ENCODE data around the gene ARHGAP1.

Gene ARHGAP1

DNA sequence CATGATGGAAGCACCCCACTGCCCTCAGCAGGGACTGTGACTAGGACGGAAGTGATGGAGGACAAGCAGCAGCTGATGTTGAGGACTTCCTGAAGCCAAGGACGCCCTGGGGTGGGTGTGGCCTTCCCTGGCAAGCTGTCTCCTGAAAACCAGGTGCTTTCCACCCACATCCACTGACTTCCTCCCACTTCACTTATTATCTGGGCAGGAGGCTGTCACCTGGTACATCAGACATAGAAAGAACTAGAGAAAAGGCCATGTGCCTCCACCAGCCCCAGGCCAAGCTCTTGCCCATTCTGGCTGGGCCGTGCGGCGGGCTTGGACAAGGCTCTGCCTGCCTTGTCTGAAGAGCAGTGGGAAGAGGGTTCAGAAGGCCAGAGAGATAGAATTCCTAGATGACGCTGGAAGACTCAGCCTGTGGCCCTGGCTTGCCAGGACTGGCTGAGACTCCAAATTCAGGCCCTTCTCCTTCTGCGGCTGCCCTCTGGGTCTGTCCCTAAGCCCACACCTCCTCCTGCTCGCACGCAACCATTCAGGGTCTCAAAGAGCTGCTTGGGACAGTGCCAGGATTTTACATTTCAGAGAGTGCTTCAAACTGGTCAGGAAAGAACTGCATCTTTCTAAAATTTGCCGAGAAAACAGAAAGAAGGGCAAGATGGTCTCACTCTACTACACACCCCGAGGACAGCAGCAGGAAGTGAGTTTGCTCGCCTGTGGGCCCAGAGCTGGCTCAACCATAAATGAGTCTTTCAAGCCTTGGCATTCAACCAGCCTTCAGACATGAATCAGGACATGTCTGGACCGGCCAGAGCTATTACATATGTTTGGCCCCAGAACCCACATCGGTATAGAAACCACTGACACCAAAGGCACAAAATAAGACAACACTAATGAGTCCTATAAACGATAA lies 13.3 kb downstream of the ARHGAP1 start:
- no peak overlapping the region for H3K4me3 ChIP-seq (ENCODE audit: low read length)
- no peaks in the 10 kb centered on the region for H3K27me3 ChIP-seq (ENCODE audit: control insufficient read depth, insufficient read depth, low read length)
- H3K4me1 ChIP-seq (ENCODE audit: control insufficient read depth, low read depth, low read length): no peaks in the 10 kb centered on the region
- H3K36me3 ChIP-seq (ENCODE audit: control insufficient read depth, low read depth, low read length): peaks cover 3% of the 10 kb centered on the region
- no peaks in the 10 kb centered on the region for H3K9me3 ChIP-seq (ENCODE audit: control insufficient read depth, low read depth, low read length)
- no peak overlapping the region for H3K27ac ChIP-seq (ENCODE audit: low read length)
- H3K9ac ChIP-seq (ENCODE audit: low read length): no peak overlapping the region

DNA sequence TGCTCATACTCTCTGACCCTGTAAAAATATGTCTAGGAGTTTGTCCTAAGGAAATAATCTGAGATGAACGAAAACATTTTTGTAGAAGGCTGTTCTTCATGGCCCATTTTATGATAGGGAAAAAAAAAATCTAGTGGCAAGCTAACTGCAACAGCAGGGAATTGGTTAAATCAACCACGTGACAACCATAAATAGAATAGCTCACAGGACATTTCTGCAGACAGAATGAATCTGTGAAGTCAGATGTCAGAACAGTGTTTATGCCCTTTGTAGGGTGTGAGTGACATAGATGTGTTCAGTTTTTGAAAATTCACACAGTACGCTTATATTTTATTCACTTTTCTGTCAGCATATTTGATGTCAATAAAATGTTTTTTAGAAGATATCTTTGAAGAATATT lies 16.1 kb downstream of the ARHGAP1 start:
- H3K27ac ChIP-seq (ENCODE audit: low read length): no peak overlapping the region
- H3K36me3 ChIP-seq (ENCODE audit: control insufficient read depth, low read depth, low read length): peaks cover 3% of the 10 kb centered on the region
- no peaks in the 10 kb centered on the region for H3K4me1 ChIP-seq (ENCODE audit: control insufficient read depth, low read depth, low read length)
- H3K4me3 ChIP-seq (ENCODE audit: low read length): no peak overlapping the region
- no peaks in the 10 kb centered on the region for H3K9me3 ChIP-seq (ENCODE audit: control insufficient read depth, low read depth, low read length)
- H3K9ac ChIP-seq (ENCODE audit: low read length): no peak overlapping the region
- no peaks in the 10 kb centered on the region for H3K27me3 ChIP-seq (ENCODE audit: control insufficient read depth, insufficient read depth, low read length)

DNA sequence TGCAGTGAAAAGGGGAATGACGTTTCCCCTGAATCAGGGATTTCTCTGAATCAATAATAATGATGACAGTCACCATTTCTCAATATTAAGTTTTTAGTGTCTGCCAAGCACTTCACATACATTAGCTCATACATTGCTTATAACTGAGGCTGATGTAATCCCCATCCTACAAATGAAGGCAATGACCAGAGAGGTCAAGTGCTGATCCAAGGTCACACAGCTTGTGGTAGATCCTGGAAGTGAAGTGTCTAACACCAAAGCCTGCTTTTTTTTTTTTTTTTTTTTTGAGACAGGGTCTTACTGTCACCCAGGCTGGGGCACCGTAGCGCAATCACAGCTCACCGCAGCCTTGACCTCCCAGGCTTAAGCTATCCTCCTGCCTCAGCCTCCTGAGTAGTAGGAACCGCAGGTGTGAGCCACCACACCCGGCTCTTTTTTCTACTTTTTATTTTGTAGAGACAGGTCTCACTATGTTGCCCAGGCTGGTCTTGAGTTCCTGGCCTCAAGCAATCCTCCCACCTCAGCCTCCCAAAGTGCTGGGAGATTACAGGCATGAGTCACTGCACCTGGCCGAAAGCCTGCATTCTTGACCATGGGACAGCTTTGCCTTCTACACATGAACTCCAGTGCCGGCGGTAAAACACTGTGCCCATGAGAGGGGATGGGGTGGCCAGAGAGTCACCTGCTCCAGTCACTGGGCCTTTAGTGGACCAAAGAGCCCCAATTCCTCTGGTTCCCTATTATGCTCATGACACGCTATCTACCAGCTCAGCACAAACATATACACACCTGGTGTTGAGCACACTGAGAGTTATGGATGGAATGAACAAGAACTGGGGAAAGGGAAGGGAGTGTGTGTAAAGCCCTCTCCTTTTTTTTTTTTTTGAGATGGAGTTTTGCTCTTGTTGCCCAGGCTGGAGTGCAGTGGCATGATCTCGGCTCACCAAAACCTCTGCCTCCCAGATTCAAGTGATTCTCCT lies 17.4 kb downstream of the ARHGAP1 start:
- Histone ChIP-seq H3K4me1 (ENCODE audit: control insufficient read depth, low read depth, low read length) (no peaks in the 10 kb centered on the region), H3K9ac (ENCODE audit: low read length) (no peak overlapping the region), H3K27ac (ENCODE audit: low read length) (no peak overlapping the region), H3K36me3 (ENCODE audit: control insufficient read depth, low read depth, low read length) (peaks cover 3% of the 10 kb centered on the region), H3K27me3 (ENCODE audit: control insufficient read depth, insufficient read depth, low read length) (no peaks in the 10 kb centered on the region), H3K9me3 (ENCODE audit: control insufficient read depth, low read depth, low read length) (no peaks in the 10 kb centered on the region), H3K4me3 (ENCODE audit: low read length) (no peak overlapping the region)

DNA sequence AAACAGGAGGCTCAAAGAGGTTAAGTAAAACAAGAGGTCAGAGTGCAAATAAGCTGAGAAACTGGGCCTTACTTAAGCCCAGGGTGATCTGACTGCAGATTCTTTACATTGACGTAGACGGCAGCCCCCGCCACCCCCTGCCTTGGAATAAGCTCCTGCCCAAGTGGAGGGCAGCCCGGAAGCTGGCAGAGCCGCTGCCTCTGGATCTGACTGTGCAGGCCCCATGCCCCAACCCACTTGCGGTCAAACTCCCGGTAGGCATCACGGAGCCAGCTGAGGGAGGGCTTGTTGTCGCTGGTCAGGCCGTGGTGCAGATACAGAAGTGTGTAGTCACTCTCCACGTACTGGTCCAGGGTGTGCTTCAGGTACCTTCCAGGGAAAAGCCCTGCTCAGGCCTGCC lies 18.6 kb downstream of the ARHGAP1 start:
- H3K9me3 ChIP-seq (ENCODE audit: control insufficient read depth, low read depth, low read length): no peaks in the 10 kb centered on the region
- H3K4me1 ChIP-seq (ENCODE audit: control insufficient read depth, low read depth, low read length): no peaks in the 10 kb centered on the region
- no peak overlapping the region for H3K27ac ChIP-seq (ENCODE audit: low read length)
- no peaks in the 10 kb centered on the region for H3K36me3 ChIP-seq (ENCODE audit: control insufficient read depth, low read depth, low read length)
- no peak overlapping the region for H3K4me3 ChIP-seq (ENCODE audit: low read length)
- H3K27me3 ChIP-seq (ENCODE audit: control insufficient read depth, insufficient read depth, low read length): no peaks in the 10 kb centered on the region
- no peak overlapping the region for H3K9ac ChIP-seq (ENCODE audit: low read length)

DNA sequence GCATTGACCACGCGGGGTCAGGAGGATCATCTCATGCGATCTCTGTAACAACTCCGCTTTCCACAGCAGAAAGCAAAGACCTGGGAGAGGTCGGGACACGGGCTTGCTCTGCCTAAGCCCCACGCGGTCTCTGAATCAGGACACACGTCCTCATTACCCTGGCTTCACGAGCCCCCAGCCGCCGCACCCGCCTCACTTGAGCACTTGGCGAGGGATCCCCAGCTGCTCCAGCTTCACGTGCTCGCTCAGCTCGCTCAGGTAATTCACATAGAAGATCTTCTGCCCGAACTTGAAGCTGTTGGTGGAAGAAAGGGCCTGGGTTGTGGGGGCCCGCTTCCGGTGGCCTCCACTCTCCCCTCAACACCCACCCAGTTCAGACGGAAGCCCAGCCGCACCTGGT lies 19.6 kb downstream of the ARHGAP1 start:
- Histone ChIP-seq H3K27ac (ENCODE audit: low read length) (no peak overlapping the region), H3K9me3 (ENCODE audit: control insufficient read depth, low read depth, low read length) (no peaks in the 10 kb centered on the region), H3K4me1 (ENCODE audit: control insufficient read depth, low read depth, low read length) (no peaks in the 10 kb centered on the region), H3K27me3 (ENCODE audit: control insufficient read depth, insufficient read depth, low read length) (no peaks in the 10 kb centered on the region), H3K36me3 (ENCODE audit: control insufficient read depth, low read depth, low read length) (no peaks in the 10 kb centered on the region), H3K4me3 (ENCODE audit: low read length) (no peak overlapping the region), H3K9ac (ENCODE audit: low read length) (no peak overlapping the region)

DNA sequence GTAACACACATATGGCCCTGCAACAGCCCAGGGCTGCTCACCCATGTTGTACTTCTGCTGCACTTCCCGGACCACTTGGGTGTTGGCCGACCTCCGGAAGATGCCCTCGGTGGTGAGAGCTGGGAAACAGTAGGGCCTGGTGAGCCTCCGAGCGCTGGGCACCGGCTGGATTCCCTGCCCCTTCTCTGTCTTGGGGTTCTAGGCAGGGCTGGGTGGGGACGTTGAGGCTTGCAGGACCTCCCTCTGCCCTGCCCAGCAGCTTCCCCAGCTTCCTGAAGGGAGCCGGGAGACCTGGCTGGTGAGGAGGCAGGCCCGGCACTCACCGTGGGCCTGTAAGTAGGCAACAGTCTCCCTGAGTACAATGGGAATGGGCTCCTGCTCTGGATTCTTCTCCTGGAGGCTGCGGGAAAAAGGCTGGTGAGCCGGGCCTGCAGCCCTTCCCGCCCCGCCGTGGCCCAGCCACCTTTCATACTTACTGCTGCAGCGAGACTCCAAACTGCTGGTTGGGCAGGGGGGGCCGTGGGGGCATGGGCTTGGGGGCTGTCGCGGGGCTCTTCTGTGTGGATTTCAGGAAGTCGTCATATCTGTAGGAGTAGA lies 20.2 kb downstream of the ARHGAP1 start:
- no peak overlapping the region for H3K9ac ChIP-seq (ENCODE audit: low read length)
- no peaks in the 10 kb centered on the region for H3K27me3 ChIP-seq (ENCODE audit: control insufficient read depth, insufficient read depth, low read length)
- H3K27ac ChIP-seq (ENCODE audit: low read length): no peak overlapping the region
- no peaks in the 10 kb centered on the region for H3K4me1 ChIP-seq (ENCODE audit: control insufficient read depth, low read depth, low read length)
- H3K4me3 ChIP-seq (ENCODE audit: low read length): no peak overlapping the region
- H3K36me3 ChIP-seq (ENCODE audit: control insufficient read depth, low read depth, low read length): no peaks in the 10 kb centered on the region
- no peaks in the 10 kb centered on the region for H3K9me3 ChIP-seq (ENCODE audit: control insufficient read depth, low read depth, low read length)

DNA sequence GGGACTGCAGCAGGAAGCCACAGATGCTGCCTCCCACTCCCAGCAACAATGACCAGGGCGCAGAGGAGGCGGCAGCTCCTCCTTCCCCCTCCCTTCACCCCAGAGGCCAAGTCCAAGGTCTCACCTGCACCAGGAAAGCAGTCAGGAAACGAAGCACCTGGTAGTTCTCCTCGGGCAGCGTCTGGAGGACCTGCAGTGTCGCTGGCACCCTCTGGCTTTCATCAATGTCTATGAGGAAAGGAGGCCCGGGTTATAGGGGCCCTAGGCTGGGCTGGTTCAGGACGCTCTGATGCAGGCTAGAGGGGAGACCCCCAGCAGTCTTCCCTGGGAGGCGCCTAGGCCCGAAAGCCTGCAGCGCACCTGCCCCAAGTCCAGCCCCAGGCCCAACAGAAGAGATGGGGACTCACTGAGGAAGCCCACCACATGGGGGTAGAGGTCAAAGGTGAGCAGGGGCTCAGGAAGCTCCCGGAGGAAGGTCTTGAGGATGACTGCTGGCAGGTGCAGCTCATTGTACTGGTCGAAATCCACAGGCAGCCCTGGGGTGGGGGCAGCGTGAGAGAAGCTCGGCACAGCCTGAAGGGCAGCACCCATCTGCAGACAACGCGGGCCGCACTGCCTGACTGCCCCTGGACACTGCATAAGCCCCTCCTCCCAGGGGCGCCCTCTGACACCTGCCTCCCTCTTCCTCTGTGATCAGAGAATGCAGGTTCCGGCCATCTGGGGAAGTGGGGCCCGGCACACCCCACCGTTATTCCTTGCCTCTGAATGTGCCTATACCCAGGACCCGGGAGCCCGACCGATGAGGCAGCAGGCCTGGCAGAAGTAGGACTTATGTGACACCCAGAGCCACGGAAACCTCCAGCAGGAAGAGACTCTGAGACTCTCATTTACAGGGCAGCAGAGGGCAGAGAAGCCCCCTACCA lies 20.9 kb downstream of the ARHGAP1 start:
- Histone ChIP-seq H3K4me3 (ENCODE audit: low read length) (no peak overlapping the region), H3K27me3 (ENCODE audit: control insufficient read depth, insufficient read depth, low read length) (no peaks in the 10 kb centered on the region), H3K36me3 (ENCODE audit: control insufficient read depth, low read depth, low read length) (no peaks in the 10 kb centered on the region), H3K9ac (ENCODE audit: low read length) (no peak overlapping the region), H3K27ac (ENCODE audit: low read length) (no peak overlapping the region), H3K4me1 (ENCODE audit: control insufficient read depth, low read depth, low read length) (peaks cover 2% of the 10 kb centered on the region), H3K9me3 (ENCODE audit: control insufficient read depth, low read depth, low read length) (no peaks in the 10 kb centered on the region)

DNA sequence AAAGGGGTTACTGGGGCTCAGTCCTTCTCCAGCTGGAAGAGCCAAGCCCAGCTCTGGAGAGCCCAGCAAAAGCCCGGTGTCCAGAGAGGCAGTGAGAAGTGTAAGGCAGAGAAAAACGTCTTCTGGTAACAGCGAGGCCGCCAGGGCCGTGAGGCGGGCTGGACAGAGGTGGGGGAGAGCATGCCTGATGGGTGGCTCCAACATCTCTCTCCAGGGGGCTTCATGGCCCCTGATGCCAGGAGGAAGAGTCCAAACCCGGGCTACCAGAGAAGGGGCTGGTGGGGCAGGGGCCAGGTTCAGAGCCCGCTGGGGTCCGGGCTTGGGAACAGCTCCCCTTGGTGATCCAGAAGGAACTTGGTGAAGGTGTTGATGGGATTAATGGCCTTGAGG lies 21.7 kb downstream of the ARHGAP1 start:
- H3K36me3 ChIP-seq (ENCODE audit: control insufficient read depth, low read depth, low read length): no peaks in the 10 kb centered on the region
- no peaks in the 10 kb centered on the region for H3K27me3 ChIP-seq (ENCODE audit: control insufficient read depth, insufficient read depth, low read length)
- H3K4me1 ChIP-seq (ENCODE audit: control insufficient read depth, low read depth, low read length): peaks cover 8% of the 10 kb centered on the region
- H3K9me3 ChIP-seq (ENCODE audit: control insufficient read depth, low read depth, low read length): no peaks in the 10 kb centered on the region
- no peak overlapping the region for H3K4me3 ChIP-seq (ENCODE audit: low read length)
- H3K27ac ChIP-seq (ENCODE audit: low read length): no peak overlapping the region
- H3K9ac ChIP-seq (ENCODE audit: low read length): no peak overlapping the region

DNA sequence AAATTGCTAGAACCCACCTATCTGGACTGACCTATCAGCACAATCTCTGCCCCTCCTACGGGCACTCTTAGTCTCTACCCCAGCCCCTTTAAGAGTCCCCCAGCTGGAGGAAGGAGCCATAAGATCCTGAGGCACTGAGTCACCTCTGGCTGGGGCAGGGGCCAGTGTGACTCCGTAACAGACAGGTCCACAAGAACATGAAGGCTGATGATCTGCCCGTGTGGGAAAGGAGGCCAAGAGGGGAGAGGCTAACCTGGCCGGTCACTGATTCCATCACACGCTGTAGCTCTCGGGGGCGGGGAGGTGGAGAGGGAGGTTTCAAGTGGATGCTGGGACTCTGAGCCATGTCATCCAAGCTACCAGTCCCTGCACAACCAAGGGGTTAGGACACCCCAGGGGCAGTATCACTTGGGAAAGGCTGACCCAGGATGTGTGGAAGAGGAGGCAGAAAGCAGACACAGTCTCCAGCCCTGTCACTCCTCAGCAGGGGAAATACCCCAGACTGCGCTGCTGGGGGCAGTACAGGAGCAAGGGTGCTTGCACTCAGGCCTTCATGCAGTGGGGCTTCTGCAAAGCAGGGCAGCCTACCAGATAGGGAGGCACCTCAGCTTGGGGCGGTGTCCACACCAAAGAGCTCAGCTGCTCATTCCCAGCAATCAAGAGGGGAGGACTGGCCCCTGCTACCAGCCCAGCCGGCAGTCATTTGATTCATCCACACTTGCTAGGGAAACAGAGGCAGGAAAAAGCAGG lies 22.3 kb downstream of the ARHGAP1 start:
- H3K4me1 ChIP-seq (ENCODE audit: control insufficient read depth, low read depth, low read length): peaks cover 8% of the 10 kb centered on the region
- no peaks in the 10 kb centered on the region for H3K36me3 ChIP-seq (ENCODE audit: control insufficient read depth, low read depth, low read length)
- no peak overlapping the region for H3K27ac ChIP-seq (ENCODE audit: low read length)
- no peaks in the 10 kb centered on the region for H3K27me3 ChIP-seq (ENCODE audit: control insufficient read depth, insufficient read depth, low read length)
- H3K9ac ChIP-seq (ENCODE audit: low read length): no peak overlapping the region
- H3K4me3 ChIP-seq (ENCODE audit: low read length): no peak overlapping the region
- H3K9me3 ChIP-seq (ENCODE audit: control insufficient read depth, low read depth, low read length): no peaks in the 10 kb centered on the region

DNA sequence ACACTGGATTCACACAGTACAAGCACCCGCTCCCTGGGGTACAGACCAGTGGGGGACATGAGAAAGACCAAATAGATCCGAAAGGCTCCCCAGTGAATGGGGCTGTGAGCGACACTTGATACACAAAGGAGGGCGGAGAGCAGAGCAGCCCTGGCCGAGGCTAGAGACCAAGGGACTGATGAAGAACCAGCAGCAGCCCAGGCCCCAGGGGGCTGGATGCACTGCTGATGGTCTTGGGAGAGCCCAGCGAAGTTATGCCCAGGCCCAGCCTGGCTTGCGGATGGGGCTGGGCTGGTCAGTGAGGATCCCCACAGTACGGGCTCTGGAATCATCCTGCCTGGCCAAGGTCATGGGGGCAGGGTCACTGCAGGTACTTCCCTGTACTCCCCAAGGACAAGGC lies 23.2 kb downstream of the ARHGAP1 start:
- H3K27ac ChIP-seq (ENCODE audit: low read length): no peak overlapping the region
- no peaks in the 10 kb centered on the region for H3K27me3 ChIP-seq (ENCODE audit: control insufficient read depth, insufficient read depth, low read length)
- H3K4me1 ChIP-seq (ENCODE audit: control insufficient read depth, low read depth, low read length): peaks cover 8% of the 10 kb centered on the region
- no peaks in the 10 kb centered on the region for H3K9me3 ChIP-seq (ENCODE audit: control insufficient read depth, low read depth, low read length)
- H3K36me3 ChIP-seq (ENCODE audit: control insufficient read depth, low read depth, low read length): peaks cover 4% of the 10 kb centered on the region
- no peak overlapping the region for H3K9ac ChIP-seq (ENCODE audit: low read length)
- no peak overlapping the region for H3K4me3 ChIP-seq (ENCODE audit: low read length)
